ENCODE results near the gene EPO.

The EPO gene

GRCh38 chr7:100745184-100745583, 24.9 kb downstream of the EPO start:
- no peak for TF ChIP-seq CTCF (IDR thresholded peaks at IDR 0.05)

- no peak for TF ChIP-seq CTCF (IDR thresholded peaks at IDR 0.05)
Measured at GRCh38 chr7:100752994-100753393, 32.7 kb downstream of the EPO start.

GRCh38 chr7:100753750-100754149, 33.5 kb downstream of the EPO start:
- no peak for TF ChIP-seq CTCF (IDR thresholded peaks at IDR 0.05)

GRCh38 chr7:100759357-100760171, 39.3 kb downstream of the EPO start:
- no peak for TF ChIP-seq CTCF (IDR thresholded peaks at IDR 0.05)

GRCh38 chr7:100763556-100764140, 43.4 kb downstream of the EPO start:
- TF ChIP-seq CTCF (IDR thresholded peaks at IDR 0.05): no peak

GRCh38 chr7:100764841-100765240, 44.6 kb downstream of the EPO start:
- TF ChIP-seq CTCF (IDR thresholded peaks at IDR 0.05): no peak

GRCh38 chr7:100765250-100765649, 45.0 kb downstream of the EPO start:
- TF ChIP-seq CTCF (IDR thresholded peaks at IDR 0.05): no peak
